ENCODE measurements around the gene AP2A1.

DNA sequence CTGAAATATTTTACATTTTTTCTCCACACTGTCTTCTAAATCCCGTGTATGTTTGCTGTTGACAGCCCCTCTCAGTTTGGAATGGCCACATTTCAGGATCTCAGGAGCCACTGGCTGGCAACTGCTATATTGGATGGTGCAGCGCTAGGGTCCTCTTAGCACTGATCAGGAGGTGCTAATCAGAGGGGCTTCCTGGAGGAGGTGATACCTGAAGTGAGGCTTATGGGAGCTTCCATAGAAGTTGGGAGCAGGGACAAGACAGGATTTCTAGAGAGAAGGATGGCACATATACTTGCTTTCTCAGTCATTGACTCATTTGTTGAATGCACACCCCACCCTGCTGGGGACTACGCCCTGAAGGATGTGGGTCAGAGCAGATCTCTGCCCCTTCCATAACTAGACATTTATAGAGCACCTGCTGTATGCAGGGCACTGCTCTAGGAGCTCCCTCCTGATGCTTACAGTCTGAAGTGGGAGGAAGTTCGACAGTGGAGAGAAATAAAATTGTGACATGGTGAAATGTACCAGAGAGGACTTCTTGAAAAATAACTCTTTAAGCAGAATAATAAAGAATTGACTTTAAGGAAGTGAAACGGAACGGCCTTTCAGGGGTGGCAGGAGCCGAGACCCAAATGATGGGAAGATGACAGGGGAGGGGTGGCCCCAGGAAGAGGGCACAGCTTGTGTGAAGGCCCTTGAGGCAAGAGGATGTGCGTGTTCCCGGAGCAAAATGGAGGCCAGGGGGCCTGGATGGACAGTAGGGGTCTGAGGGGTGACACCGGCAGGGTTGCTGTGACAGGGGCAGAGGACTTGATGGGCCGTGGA lies 13.1 kb downstream of the AP2A1 start:
- no peak for TF ChIP-seq EZH2 (IDR thresholded peaks at IDR 0.05; ENCODE audit: insufficient read depth, poor library complexity, severe bottlenecking)
- no peak for TF ChIP-seq EZH2phosphoT487 (IDR thresholded peaks at IDR 0.05; ENCODE audit: insufficient read depth, low read depth)
